CD4-positive, alpha-beta T cell treated with Interleukin-1 beta for 1 hour (primary cell): ENCODE results near the gene NHEJ1.

ENCODE experiments used
- DNase-seq, 2 donors: peaks; one replicate each; pipeline ENCODE4 v3.0.0-alpha.2; 2020 to 2022

Gene NHEJ1

DNA sequence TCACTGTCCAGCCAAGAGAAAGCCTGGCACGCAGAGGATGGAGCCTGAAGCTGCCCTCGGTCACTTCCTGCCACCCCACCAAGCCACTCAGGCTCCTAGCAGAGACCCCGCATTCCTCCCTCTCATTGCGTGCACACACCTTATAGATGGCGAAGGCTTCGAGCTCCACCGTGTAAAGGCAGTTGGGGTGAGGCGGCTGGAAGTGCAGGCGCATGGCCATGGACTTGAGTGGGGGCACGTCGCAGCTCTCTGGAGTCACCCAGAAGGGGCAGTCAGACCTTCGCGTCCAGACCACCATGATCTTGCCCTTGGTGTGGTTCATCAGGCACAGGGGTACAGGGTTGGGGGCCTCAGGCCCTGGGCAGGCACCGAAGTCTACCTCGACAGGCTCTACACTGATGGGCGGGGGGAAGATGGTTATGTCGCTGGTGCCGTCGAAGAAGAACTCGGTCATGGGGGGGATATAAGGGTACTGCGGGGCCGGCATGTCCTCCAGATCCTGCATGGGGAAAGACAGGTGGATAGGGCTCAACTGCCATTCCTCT, 133.0 kb downstream of the NHEJ1 start:
- no peak for DNase-seq

DNA sequence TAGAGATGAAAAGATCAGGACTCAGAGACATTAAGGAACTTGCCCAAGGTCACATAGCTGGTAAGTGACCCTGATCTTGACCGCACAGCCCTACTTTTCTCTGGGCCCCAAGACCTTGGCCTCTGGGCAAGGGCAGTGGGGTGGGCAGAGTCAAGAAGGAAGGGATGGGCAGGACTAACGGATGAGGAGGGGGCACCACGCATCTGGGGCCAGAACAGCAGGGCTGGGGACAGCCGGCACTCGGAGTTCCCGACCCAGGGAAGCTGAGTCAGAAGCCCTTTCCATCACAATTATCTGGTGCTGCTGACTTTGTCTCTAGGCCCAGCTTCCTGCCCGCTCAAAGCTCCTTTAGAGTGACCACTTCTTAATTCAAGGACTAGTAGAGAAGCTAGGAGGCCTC, 133.7 kb downstream of the NHEJ1 start:
- no peak for DNase-seq

DNA sequence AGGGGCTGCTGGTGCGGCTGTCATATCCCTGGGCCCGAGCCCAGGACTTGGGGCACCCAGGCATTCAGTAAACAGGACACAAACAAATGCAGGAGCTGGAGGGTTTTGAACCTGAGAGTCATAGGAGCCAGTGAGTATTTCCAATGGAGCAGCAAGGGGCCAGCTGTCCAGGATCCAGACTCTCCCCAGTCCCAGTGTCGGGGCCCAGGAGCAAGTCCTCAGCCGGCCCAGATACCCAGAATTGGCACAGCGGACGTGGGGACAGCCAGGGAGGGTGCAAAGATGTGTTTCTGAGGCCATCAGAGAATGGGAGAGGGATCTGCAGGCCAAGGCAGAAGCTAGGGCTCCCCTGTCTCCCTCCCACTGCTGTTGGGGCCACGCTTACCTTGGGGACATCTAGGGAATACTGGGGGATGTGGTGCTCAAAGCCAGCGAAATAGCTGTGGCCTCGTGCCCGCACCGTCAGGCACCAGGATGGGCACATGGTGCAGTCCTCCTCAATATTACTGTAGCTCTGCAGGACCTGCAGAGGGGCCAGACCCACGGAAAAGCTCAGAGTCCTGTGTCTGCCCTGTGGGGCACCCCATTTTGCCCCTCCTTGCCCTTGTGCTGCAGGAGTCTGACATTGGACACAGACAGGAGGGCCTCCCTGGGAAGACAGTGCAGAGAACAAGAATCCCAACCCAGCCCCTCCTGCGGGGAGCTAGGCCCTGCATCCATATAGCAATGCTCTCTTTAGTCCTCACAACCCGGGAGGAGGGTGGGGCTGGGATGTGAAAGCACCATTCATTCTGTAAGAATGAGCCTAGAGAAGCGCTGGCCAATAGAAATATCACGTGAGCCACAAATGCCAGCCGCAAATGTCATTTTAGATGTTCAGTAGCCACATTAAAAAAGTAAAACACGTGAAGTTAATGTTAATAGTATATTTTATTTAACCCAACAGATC, 134.7 kb downstream of the NHEJ1 start:
- no peak for DNase-seq
